HEK293 (cell line): Measurements from ENCODE around the gene CTPS1.

Experiments used
- CTCF ChIA-PET: fragments of 350-600 bp; formaldehyde crosslinking; extraction: SDS; loops from one replicate; lab custom pipeline; 2021; ENCODE audit warnings: antibody characterized with exemption; lab: Yijun Ruan, JAX
- POLR2A ChIA-PET: fragments of 300-600 bp; formaldehyde crosslinking; extraction: SDS; loops from one replicate; lab custom pipeline; 2020; ENCODE audit warnings: antibody characterized with exemption, inconsistent platforms; lab: Yijun Ruan, JAX
- H3K27ac ChIP-seq: fragments of 200-500 bp; sonication (Bioruptor generic); 2 replicates; pipeline ENCODE4 v1.5.1; 2014; ENCODE audit warnings: low read depth, low read length, control low read depth, inconsistent platforms; ENCODE audit errors: extremely low read depth
- H3K36me3 ChIP-seq, 2 experiments: fragments of 200-500 bp in 1 of 2; sonication (Bioruptor generic) in 1 of 2; 1 replicate in 1 of 2; 2 replicates in 1 of 2; pipeline ENCODE4 v1.5.1; 2014 to 2017; ENCODE audit warnings: inconsistent platforms in 2 of 2, low read length in 2 of 2; ENCODE audit not compliant: control insufficient read depth in 2 of 2, insufficient read depth in 1 of 2
- H3K4me1 ChIP-seq: fragments of 200-500 bp; sonication (Bioruptor generic); 2 replicates; pipeline ENCODE4 v1.5.1; 2014; ENCODE audit warnings: mild to moderate bottlenecking, low read length, inconsistent platforms; ENCODE audit not compliant: control insufficient read depth, insufficient read depth
- H3K4me3 ChIP-seq: 2 replicates; pipeline ENCODE4 v1.5.1; 2011; ENCODE audit warnings: low read depth, mild to moderate bottlenecking, control low read depth, low read length, moderate library complexity
- H3K9me3 ChIP-seq: fragments of 200-500 bp; sonication (Bioruptor generic); 2 replicates; pipeline ENCODE4 v1.5.1; 2014; ENCODE audit warnings: low read depth, low read length, inconsistent platforms; ENCODE audit not compliant: control insufficient read depth, insufficient read depth
- GLI4 ChIP-seq: fragments of 450-650 bp; formaldehyde crosslinking; IDR thresholded peaks from 2 replicates; pipeline ENCODE4 v1.5.1; 2016; ENCODE audit warnings: missing biosample characterization, missing genetic modification characterization
- GLIS2 ChIP-seq: fragments of 450-650 bp; formaldehyde crosslinking; IDR thresholded peaks from 2 replicates; pipeline ENCODE4 v1.5.1; 2016; ENCODE audit warnings: missing biosample characterization, missing genetic modification characterization
- IKZF3 ChIP-seq: fragments of 450-650 bp; IDR thresholded peaks from 2 replicates; pipeline ENCODE4 v1.5.0; 2018; ENCODE audit warnings: missing biosample characterization, mild to moderate bottlenecking, missing genetic modification characterization, moderate library complexity
- KLF8 ChIP-seq: fragments of 450-650 bp; formaldehyde crosslinking; IDR thresholded peaks from 2 replicates; pipeline ENCODE4 v1.5.1; 2016; ENCODE audit warnings: missing biosample characterization, missing genetic modification characterization
- PATZ1 ChIP-seq: fragments of 450-650 bp; formaldehyde crosslinking; IDR thresholded peaks from 2 replicates; pipeline ENCODE4 v1.5.1; 2016; ENCODE audit warnings: missing biosample characterization, missing genetic modification characterization
- PRDM10 ChIP-seq: fragments of 450-650 bp; formaldehyde crosslinking; IDR thresholded peaks from 2 replicates; pipeline ENCODE4 v1.5.1; 2016; ENCODE audit warnings: missing biosample characterization, missing genetic modification characterization
- REST ChIP-seq: fragments of 450-650 bp; formaldehyde crosslinking; IDR thresholded peaks from 2 replicates; pipeline ENCODE4 v1.5.1; 2016; ENCODE audit warnings: missing biosample characterization, missing genetic modification characterization
- ZBTB20 ChIP-seq: fragments of 450-650 bp; formaldehyde crosslinking; IDR thresholded peaks from 2 replicates; pipeline ENCODE4 v1.5.1; 2016; ENCODE audit warnings: missing biosample characterization, missing genetic modification characterization
- ZFHX2 ChIP-seq: fragments of 450-650 bp; formaldehyde crosslinking; conservative IDR thresholded peaks from 2 replicates; pipeline ENCODE4 v1.5.1; 2016; ENCODE audit warnings: missing biosample characterization, missing genetic modification characterization
- ZFP37 ChIP-seq: fragments of 450-650 bp; formaldehyde crosslinking; IDR thresholded peaks from 2 replicates; pipeline ENCODE4 v1.5.1; 2016; ENCODE audit warnings: missing biosample characterization, missing genetic modification characterization
- ZNF121 ChIP-seq: fragments of 450-650 bp; formaldehyde crosslinking; IDR thresholded peaks from 2 replicates; pipeline ENCODE4 v1.5.1; 2016; ENCODE audit warnings: missing biosample characterization, missing genetic modification characterization
- ZNF140 ChIP-seq: fragments of 450-650 bp; formaldehyde crosslinking; IDR thresholded peaks from 2 replicates; pipeline ENCODE4 v1.5.1; 2016; ENCODE audit warnings: missing biosample characterization, missing genetic modification characterization
- ZNF19 ChIP-seq: fragments of 450-650 bp; formaldehyde crosslinking; IDR thresholded peaks from 2 replicates; pipeline ENCODE4; 2016; ENCODE audit warnings: missing biosample characterization, missing genetic modification characterization, low read depth
- ZNF23 ChIP-seq: fragments of 450-650 bp; formaldehyde crosslinking; IDR thresholded peaks from 2 replicates; pipeline ENCODE4 v1.5.1; 2016; ENCODE audit warnings: missing biosample characterization, missing genetic modification characterization, borderline replicate concordance
- ZNF266 ChIP-seq: fragments of 450-650 bp; formaldehyde crosslinking; IDR thresholded peaks from 2 replicates; pipeline ENCODE4 v1.5.1; 2016; ENCODE audit warnings: missing biosample characterization, missing genetic modification characterization, low read depth
- ZNF292 ChIP-seq: fragments of 450-650 bp; formaldehyde crosslinking; IDR thresholded peaks from 2 replicates; pipeline ENCODE4 v1.5.1; 2016; ENCODE audit warnings: low read depth, missing biosample characterization, missing genetic modification characterization, borderline replicate concordance
- ZNF335 ChIP-seq: fragments of 450-650 bp; formaldehyde crosslinking; conservative IDR thresholded peaks from 2 replicates; pipeline ENCODE4 v1.5.1; 2016; ENCODE audit warnings: missing biosample characterization, missing genetic modification characterization
- ZNF350 ChIP-seq: fragments of 450-650 bp; formaldehyde crosslinking; IDR thresholded peaks from 2 replicates; pipeline ENCODE4 v1.5.0; 2017; ENCODE audit warnings: missing biosample characterization, mild to moderate bottlenecking, missing genetic modification characterization
- ZNF354C ChIP-seq: fragments of 450-650 bp; formaldehyde crosslinking; IDR thresholded peaks from 2 replicates; pipeline ENCODE4 v1.5.1; 2016; ENCODE audit warnings: missing biosample characterization, missing genetic modification characterization, low read depth, borderline replicate concordance
- ZNF473 ChIP-seq: fragments of 450-650 bp; formaldehyde crosslinking; IDR thresholded peaks from 2 replicates; pipeline ENCODE4 v1.5.1; 2017; ENCODE audit warnings: missing biosample characterization, missing genetic modification characterization
- ZNF585B ChIP-seq: fragments of 450-650 bp; formaldehyde crosslinking; IDR thresholded peaks from 2 replicates; pipeline ENCODE4 v1.5.1; 2016; ENCODE audit warnings: missing biosample characterization, missing genetic modification characterization
- ZNF624 ChIP-seq: fragments of 450-650 bp; formaldehyde crosslinking; IDR thresholded peaks from 2 replicates; pipeline ENCODE4 v1.5.1; 2017; ENCODE audit warnings: missing biosample characterization, missing genetic modification characterization
- ZNF626 ChIP-seq: fragments of 450-650 bp; sonication (Bioruptor Pico); formaldehyde crosslinking; IDR thresholded peaks from 2 replicates; pipeline ENCODE4 v1.5.1; 2018; ENCODE audit warnings: missing biosample characterization, missing genetic modification characterization, inconsistent platforms
- ZNF747 ChIP-seq: fragments of 450-650 bp; formaldehyde crosslinking; IDR thresholded peaks from 2 replicates; pipeline ENCODE4 v1.5.1; 2016; ENCODE audit warnings: missing biosample characterization, missing genetic modification characterization

CTPS1 gene

GRCh38 chr1:41033272-41033671, 53.8 kb downstream of the CTPS1 start:
- peaks cover 25 to 93% of the 10 kb centered on the region in 2 experiments for H3K36me3 ChIP-seq

DNA sequence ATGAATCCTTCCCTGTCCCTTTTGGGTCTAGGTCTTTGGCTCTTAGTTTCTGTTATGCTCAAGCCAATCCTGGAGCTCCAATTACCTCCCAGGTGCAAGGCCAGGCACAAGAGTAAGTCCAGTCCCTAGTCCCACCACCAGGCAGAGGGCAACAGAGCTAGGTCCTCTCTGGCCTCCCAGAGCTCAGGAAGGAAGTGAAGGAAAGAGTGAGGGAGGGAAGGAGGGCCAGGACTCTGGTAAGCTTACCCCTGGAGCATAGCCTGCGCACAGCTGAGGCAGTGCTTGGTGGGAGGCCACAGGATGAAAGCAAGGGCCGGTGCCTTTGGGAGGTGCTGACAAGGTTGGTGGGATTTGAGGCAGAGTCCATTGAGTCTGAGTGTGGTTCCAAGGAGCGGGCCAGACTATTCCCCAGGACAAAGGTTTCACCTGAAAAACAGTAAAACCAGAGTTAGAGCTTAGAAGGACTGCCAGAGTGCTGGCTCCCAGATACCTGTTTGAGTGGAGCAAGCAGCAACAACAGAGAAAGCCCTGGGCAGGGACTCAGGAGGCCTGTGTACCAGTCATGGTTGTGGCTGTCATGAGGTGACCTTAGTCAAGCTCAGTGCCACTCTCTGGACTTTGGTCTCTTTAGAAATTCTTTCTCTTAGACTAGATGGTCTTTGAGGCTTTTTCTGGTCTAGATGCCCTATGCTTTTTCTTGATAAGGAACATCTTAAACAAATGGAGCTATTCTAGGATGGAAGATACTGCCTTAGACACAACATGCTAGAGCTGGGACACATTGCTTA, 57.8 kb downstream of the CTPS1 start:
- H3K36me3 ChIP-seq, result peaks cover 12 to 91% of the 10 kb centered on the region in 2 experiments
- H3K4me3 ChIP-seq, result no peak overlapping the region
- H3K9me3 ChIP-seq, result no peaks in the 10 kb centered on the region
- TF ChIP-seq GLI4 (no peak), ZNF350 (tag by site-specific recombination) (no peak), ZNF585B (tag by site-specific recombination) (no peak), ZFP37 (tag by site-specific recombination) (no peak), ZNF626 (tag by site-specific recombination) (no peak), ZNF624 (tag by site-specific recombination) (no peak), ZNF121 (tag by site-specific recombination) (no peak), ZNF266 (no peak), IKZF3 (tag by site-specific recombination) (no peak), ZNF335 (tag by site-specific recombination) (no peak), GLIS2 (tag by site-specific recombination) (no peak)
- H3K27ac ChIP-seq, result no peak overlapping the region
- POLR2A ChIA-PET, result no interaction called here
- no peaks in the 10 kb centered on the region for H3K4me1 ChIP-seq
- CTCF ChIA-PET, result no interaction called here

More at GRCh38 chr1:41033272-41033671, 53.8 kb downstream of the CTPS1 start:
- no peak overlapping the region for H3K27ac ChIP-seq
- ChIA-PET POLR2A (no interaction called here), CTCF (no interaction called here)
- H3K9me3 ChIP-seq, result no peaks in the 10 kb centered on the region
- no peak for TF ChIP-seq PRDM10 (tag by site-specific recombination)
- no peak for TF ChIP-seq ZBTB20
- TF ChIP-seq PATZ1 (tag by site-specific recombination), result no peak
- TF ChIP-seq ZNF140 (tag by site-specific recombination), result no peak
- TF ChIP-seq ZNF473 (tag by site-specific recombination), result no peak
- H3K4me3 ChIP-seq, result no peak overlapping the region
- H3K4me1 ChIP-seq, result no peaks in the 10 kb centered on the region

GRCh38 chr1:41038110-41038509, 58.6 kb downstream of the CTPS1 start:
- peaks cover 9 to 90% of the 10 kb centered on the region in 2 experiments for H3K36me3 ChIP-seq
- H3K27ac ChIP-seq, result no peak overlapping the region
- ChIA-PET CTCF (no interaction called here), POLR2A (no interaction called here)
- H3K9me3 ChIP-seq, result no peaks in the 10 kb centered on the region
- no peak overlapping the region for H3K4me3 ChIP-seq
- no peaks in the 10 kb centered on the region for H3K4me1 ChIP-seq
- TF ChIP-seq ZNF354C (tag by site-specific recombination) (no peak), ZNF23 (tag by site-specific recombination) (no peak), KLF8 (tag by site-specific recombination) (no peak), ZFHX2 (tag by site-specific recombination) (no peak), ZNF19 (tag by site-specific recombination) (no peak), ZNF292 (tag by site-specific recombination) (no peak), ZNF747 (no peak), REST (tag by site-specific recombination) (no peak)
